HG03025 (cell line): ENCODE results near the gene ADRB2.
"Not testable (repeated sequence)": the region's sequence is repeated elsewhere in the genome, so short reads cannot be mapped to it uniquely, and the experiment has no call there.

ENCODE experiments used
- ATAC-seq: cut with Tn5 transposase; IDR thresholded peaks from one replicate; pipeline ENCODE4 v1.9.1; 2021; ENCODE audit warnings: mild to moderate bottlenecking, moderate library complexity; ENCODE audit not compliant: unreplicated experiment, low FRiP score

The ADRB2 gene

DNA sequence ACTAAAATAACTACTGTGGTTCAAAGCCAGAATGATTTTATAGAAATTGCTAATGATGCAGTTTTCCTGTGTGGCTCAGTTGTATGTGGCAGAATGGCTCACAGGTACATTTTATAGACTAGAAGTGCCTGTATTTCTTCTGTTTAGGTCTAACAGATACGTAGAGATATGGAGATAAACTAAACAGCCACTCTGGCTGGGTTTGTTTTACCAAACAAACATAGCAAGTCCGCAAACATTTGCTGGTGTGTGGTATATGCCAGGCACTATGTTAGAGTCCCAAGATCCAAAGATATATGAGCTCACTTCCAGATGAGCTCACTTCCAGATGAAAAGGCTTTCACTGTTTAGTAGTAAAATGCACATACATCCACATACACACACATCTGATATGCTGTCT is 24.4 kb downstream of the ADRB2 start:
- ATAC-seq: no peak

DNA sequence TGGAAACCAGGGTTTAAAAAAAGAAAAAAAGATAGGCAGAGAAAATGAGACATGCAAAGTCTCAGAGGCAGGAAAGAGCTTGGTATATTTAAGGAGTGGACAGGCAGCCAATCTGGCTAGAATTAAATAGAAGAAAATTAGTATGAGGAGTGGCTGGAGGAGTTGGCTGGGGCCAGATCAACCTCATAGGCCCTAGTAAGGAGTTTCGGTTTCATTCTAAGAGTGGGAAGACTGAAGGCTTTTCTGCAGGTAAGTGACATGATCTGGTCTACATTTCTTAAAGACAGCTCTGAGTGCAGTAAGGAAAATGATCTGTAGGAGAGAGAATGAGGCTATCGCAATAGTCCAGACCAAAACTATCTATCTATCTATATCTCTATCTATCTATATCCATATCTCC is 27.5 kb downstream of the ADRB2 start:
- ATAC-seq: peak; percentile 87

DNA sequence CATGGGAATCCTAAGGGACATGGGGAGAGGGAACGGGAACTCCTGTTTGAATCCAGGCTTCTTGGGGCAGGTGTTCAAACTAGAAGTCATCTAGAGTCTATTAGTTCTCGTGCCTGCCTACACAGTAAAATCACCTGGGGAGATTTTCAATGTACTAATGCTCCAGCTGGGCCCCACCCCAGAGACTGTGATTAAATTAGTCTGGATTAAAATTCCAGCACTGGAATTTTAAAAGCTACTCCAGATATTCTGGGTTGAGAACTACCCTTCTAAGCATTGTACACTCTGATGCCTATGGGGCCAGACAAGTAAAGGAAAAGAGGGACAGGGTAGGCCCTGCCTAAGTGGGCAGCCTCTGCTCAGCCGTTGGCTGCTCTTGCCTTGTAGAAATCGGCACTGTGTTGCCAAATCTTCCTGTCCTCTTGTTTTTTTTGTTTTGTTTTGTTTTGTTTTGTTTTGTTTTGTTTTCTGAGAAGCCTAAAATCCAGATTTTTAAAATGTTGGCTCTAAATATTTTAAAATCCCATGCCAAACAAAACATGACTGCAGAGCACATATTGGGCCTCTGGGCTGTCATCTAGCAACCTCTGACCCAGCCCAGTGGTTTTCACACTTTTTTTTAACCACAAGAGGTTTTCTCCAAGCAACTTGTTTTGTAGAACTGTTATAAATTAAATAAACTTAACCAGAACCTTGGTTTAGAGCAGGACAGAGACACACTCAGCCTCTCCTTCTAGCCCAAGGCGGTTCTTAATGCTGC is 29.0 kb downstream of the ADRB2 start:
- no peak for ATAC-seq

DNA sequence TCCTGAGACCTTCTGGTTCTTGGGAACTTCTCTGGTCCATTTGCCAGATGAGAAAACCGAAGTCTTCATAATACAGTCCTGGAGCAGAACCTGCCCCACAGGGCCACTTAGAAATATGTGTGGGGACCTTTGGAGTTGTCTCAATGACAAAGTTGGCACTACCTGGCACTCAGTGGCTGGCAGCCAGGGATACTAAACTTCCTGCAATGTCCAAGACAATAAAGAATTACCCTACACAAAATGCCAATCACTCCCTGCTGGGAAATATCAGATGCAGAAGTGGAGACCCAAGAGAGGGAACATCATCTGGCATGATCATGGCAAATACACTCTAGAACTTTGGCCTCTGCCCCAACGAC is 29.6 kb downstream of the ADRB2 start:
- ATAC-seq: no peak

DNA sequence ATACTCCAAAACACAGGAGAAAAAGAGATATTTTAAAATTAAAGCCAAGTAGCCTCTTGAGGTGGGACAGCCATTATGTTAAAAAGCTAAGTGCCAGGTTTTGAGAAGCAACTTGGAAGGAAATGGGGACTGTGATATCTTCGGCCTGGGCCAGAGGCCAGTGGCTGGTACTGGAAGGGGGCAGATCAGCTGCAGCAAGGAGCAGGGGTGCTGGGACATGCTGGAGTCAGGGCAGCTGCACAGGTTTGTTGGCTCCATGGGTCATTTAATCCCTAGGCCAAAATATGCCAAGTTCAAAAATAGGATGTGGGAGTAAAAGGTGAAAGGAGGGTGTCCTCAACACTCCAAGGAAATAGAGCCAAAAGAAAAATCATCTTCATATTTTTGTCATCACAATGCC is 30.0 kb downstream of the ADRB2 start:
- ATAC-seq: no peak

DNA sequence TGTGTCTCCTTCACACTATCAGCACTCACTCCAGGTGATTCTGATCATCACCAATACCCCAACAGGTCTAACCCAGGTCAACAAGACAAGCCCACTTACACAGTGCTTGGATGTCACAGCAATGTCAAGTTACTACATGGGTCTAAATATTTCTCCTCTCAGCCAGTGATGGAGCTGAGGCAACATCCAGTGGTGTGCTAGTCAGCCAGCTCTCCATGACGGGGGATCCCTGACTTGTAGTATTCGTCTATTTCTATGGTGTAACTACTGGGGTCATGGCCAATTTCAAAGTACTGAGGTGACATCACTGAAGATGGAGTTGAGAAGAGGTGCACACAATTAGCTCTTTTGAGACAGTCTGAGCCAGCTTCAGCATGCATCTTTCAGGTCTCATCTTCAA is 31.1 kb downstream of the ADRB2 start:
- ATAC-seq: no peak

DNA sequence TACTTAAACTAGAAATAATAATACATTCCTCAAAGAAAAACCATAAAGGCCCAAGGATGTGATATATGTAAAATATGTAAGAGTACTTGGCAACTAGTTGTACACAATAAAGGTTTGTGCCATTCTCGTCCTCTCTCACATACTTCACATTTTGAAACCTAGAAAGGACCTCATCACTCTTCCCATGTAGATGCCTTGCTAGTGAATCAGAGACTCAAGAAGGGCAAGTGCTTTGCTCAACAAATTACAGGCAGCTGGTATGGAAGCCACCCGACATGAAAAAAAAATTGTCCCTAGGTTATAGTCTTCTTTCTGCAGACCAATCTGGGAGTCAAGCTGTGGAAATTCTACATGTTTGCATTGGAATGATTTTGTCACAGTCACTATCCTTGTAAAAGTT is 31.7 kb downstream of the ADRB2 start:
- no peak for ATAC-seq

DNA sequence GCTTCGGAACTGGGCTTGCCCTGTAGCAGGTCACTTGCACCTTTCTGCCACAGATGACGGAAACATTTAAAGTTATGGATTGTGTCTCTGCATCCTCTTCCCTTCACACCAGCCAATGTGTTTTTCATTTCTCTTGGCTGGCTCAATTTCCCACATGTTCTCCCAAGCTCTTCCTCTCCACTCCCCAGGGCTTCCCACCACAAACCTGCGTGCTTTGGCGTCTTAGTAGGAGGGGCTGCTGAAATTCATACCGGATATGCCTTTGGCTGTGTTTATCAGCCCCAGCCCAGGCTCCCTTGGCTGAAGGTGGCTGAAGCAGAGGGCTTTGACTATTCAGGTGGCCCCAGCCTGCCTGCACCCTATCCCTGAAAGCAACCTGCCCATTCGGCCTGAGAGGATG is 32.1 kb downstream of the ADRB2 start:
- ATAC-seq: no peak

DNA sequence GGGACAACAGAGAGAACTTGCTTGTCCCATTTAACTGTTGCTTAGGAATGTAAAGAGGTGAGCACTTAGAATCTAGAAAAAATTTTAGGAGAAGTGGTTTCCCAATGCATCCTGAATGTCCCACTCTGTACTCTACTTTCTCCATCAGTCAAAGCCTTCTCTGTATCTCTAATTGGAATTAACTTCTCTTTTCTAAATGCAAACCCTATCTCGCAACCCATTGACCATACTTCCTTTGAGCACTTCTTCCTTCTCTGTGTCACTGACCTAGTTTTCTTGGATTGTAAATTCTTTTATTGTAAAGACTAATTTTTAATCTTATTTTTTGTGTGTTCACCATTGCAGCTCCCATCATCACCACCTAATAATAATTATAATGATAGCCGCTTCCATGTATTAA is 33.3 kb downstream of the ADRB2 start:
- no peak for ATAC-seq

DNA sequence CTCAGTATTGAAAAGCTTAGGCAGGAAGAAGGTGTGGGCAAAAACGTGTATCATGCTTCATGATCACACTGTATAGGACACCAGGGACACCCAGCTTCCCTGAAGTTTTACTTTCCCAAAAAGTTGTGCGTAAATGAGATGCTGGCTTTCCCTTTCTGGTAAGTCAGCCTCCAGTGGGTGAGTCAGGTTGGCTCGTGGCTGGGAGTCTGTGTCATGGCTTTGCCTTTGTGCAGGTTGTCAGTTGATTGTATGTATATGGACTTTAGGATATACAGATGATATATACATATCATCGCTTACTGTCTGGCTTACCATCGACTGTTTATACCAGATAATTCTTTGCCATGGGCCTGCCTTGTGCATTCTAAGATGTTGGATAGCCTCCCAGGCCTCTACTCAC is 34.2 kb downstream of the ADRB2 start:
- no peak for ATAC-seq

DNA sequence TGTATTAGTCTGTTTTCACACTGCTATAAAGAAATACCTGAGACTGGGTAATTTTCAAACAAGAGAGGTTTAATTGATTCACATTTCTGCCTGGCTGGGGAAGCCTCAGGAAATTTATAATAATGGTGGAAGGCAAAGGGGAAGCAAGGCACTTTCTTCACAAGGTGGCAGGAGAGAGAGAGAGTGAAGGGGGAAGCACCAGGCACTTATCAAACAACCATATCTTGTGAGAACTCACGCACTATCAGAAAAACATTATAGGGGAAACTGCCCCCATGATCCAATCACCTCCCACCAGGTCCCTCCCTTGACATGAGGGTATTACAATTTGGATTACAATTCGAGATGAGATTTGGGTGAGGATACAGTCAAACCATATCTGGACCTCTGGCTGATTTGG is 34.7 kb downstream of the ADRB2 start:
- ATAC-seq: no peak

DNA sequence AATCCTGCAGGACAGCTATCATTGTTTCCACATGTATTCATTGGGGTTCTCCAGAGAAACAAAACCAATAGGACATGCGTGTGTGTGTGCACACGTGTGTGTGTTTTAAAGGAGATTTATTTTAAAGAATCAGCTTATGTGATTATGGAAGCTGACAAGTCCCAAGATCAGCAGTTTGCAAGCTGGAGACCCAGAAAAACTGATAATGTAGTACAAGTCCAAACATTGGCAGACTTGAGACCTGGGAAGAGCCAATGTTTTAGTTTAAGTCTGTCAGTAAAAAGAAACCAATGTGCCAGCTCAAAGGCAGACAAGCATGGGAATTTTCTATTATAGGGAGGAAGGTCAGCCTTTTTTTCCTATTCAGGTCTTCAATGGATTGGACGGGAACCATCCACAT is 35.3 kb downstream of the ADRB2 start:
- ATAC-seq: no peak

DNA sequence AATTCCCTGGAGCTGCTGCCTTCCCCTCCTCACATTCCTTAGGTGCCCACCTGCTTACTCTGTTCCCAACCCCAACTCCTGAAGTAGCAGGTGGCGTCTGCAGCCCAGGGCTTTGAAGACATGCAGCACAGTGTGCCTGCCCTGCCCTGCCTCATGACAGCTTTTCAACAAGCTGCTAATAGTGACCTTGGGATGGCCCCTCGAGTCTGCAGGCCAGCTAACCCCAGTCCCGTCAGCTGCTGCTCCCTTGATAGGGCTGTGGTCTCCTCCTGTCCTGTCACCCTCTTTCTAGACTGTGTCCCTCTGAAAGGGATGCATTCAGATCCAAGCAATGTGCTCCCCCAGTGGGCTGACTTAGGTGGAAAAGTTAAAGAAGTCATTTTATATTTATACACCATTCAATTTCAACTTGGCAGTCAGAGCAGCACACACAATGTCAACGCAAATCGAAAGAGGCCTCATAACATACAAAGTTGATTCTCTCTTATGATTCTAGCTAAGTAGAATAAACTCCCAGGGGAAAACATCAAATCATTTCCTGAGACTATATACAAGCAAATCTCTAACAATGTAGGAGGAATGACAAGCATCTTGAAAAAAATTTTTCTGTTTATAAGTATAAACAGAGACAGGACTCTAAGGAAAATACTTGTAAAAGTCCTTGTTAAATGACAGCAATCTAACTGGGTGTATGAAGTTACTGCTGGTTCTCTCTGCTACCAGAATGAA is 37.9 kb downstream of the ADRB2 start:
- no peak for ATAC-seq

DNA sequence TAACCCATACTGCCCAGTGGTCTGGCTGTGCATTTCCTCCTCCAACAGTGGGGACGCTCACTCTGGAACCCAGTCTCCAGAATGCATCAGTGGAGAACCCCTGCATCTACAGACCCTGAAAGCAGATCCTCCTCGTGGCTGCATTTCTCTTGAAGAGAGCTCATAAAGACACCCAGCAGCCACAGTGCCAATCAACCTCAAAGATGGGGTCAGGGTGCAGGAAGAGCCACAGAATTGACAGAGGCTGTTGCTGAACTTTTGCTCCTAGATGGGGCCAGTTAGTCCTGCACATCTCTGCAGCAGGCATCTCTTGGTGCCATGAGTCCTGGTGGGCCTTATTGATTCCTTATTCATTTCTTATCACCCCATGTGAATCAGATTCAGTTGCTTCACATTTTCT is 39.6 kb downstream of the ADRB2 start:
- no peak for ATAC-seq

DNA sequence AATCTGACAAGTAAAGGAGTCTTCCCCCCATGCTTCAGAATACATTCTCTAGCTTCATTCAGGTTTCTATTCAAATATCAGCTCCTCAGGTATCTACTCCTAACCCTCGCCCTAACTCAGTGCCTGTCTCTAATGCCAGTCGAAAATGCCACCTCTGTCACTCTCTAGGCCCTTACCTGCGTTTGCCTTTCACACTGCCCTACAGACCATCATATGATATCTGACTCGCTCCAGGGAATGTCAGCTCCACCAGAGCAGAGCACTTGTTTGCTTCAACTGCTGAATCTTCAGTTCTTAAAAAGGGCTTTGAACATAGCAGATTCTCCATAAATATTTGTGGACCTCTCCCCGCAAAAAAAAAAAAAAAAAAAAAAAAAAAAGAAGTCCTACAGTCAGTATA is 46.7 kb downstream of the ADRB2 start:
- ATAC-seq: no peak

DNA sequence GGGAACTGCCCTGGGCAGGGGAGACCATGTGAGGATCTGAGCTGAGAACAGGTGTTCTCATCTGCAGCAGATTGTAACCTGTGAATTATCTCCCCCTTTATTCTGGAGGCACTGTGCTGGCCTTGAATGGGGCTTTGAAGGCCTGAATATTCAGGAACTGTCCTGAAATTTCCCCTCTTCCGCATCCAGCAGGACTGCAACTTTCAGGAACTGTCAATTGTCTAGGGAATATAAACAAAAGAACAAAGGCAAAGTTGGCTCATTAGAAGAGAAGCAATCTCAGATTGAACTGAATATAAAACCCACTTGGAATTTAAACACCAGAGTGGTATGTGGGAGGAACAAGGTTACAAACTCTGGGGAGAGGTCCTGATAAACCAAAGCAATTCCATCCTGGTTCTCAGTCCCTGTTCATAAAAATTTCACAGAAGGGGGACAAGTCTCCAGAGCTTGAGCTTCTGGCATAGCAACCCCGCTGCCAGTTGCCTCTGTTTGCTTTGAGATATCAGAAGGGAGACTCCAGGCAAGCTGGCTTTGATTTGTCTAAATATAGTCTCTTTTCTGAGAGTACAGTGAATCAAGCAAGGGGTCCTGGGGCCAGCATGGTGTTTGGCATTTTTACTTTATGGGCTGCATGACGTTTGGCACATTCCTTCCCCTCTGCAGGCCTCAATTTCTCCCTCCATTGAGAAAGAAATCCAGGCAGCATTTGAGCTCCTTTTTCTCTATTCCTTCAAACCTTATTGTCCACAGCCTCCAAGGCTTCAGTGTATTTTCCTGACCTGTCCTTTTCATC is 47.5 kb downstream of the ADRB2 start:
- ATAC-seq: no peak

DNA sequence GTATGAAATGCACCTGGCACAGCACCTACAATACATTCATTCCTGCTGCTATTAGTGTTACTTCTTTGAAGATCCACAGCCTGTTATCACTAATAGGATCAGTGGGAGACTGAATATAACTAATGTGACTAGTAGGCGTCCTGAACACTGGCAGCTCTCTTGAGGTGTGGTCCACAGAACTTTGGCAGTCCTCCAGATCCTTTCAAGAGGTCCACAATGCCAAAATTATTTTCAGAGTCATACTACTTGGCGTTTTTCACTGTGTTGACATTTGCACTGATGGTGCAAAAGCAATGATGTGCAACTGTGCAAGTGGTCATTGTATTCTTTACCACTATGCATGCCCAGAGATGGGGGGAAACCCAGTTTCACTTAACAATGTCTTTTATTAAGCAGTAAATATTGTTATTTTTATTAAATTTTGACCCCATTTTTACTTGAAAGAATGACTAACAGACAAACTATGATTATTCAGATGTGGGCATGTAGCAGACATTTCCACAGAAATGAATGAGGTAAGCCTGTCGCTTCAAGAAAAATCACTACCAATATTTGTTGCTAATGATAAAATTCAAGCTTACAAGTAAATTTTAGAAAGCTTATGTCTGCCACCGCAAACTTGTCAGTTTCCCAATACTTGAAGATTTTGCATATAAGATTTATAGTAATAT is 48.9 kb downstream of the ADRB2 start:
- no peak for ATAC-seq

DNA sequence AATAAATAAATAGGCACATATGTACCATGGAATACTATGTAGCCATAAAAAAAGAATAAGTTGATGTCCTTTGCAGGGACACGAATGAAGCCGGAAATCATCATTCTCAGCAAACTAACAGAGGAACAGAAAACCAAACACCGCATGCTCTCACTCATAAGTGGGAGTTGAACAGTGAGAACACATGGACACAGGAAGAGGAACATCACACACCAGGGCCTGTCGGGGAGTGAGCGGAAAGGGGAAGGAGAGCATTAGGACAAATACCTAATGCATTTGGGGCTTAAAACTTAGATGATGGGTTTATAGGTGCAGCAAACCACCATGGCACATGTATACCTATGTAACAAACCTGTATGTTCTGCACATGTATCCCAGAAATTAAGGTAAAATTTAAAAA is 51.0 kb downstream of the ADRB2 start:
- not testable (repeated sequence) for ATAC-seq
